ENCODE measurements around the gene RCAN1. TPM values are rescaled to one million over a fixed set of nuclear protein-coding genes. Genes with fewer than 3 reads are reported as not detected.

Gene RCAN1
- total RNA-seq, 1 donor from 2014 or later = 197 TPM

GRCh38 chr21:34590520-34590919, 24.4 kb downstream of the RCAN1 start:
- no peak for DNase-seq (ENCODE audit: low read depth)
- Histone ChIP-seq H3K79me2 (ENCODE audit: insufficient read depth, low read length) (peaks cover 4% of the 10 kb centered on the region), H3K4me1 (ENCODE audit: insufficient read depth, low read length) (no peaks in the 10 kb centered on the region), H3K9ac (ENCODE audit: low read length) (no peak overlapping the region), H3K27me3 (ENCODE audit: insufficient read depth, low read length) (no peaks in the 10 kb centered on the region), H3K4me3 (ENCODE audit: insufficient read depth, low read depth, low read length) (no peak overlapping the region), H3K36me3 (ENCODE audit: insufficient read depth, low read length) (no peaks in the 10 kb centered on the region), H3K4me2 (ENCODE audit: low read length) (no peak overlapping the region), H4K20me1 (ENCODE audit: insufficient read depth, low read length) (peaks cover 5% of the 10 kb centered on the region), H3K9me3 (ENCODE audit: insufficient read depth, low read depth, low read length) (no peaks in the 10 kb centered on the region), H2AFZ (ENCODE audit: low read depth, low read length) (no peak overlapping the region), H3K27ac (ENCODE audit: low read depth, low read length) (no peak overlapping the region)
- peaks cover 5% of the 10 kb centered on the region for H3K36me3 Mint-ChIP-seq (ENCODE audit: low read depth, unreplicated experiment)
- no peak for FAIRE-seq
- H3K9me3 Mint-ChIP-seq (ENCODE audit: unreplicated experiment) = peaks cover 2% of the 10 kb centered on the region
- no peaks in the 10 kb centered on the region for H3K27me3 Mint-ChIP-seq (ENCODE audit: low read depth, unreplicated experiment)
- no peak for TF ChIP-seq EZH2 (IDR thresholded peaks at IDR 0.05; ENCODE audit: insufficient read depth, low read length)
- TF ChIP-seq CTCF (IDR thresholded peaks at IDR 0.05; ENCODE audit: insufficient read depth, low read depth, low read length) = no peak
- no peak overlapping the region for H3K27ac Mint-ChIP-seq (ENCODE audit: unreplicated experiment)
- H3K4me1 Mint-ChIP-seq (ENCODE audit: low read depth, unreplicated experiment) = no peaks in the 10 kb centered on the region
- H3K4me3 Mint-ChIP-seq (ENCODE audit: unreplicated experiment) = no peak overlapping the region

- no peak overlapping the region for H3K4me3 ChIP-seq (ENCODE audit: insufficient read depth, low read depth, low read length)
- Mint-ChIP-seq H3K4me1 (ENCODE audit: low read depth, unreplicated experiment) (no peaks in the 10 kb centered on the region), H3K27me3 (ENCODE audit: low read depth, unreplicated experiment) (no peaks in the 10 kb centered on the region), H3K9me3 (ENCODE audit: unreplicated experiment) (peaks cover 2% of the 10 kb centered on the region), H3K36me3 (ENCODE audit: low read depth, unreplicated experiment) (peaks cover 5% of the 10 kb centered on the region), H3K4me3 (ENCODE audit: unreplicated experiment) (no peak overlapping the region), H3K27ac (ENCODE audit: unreplicated experiment) (no peak overlapping the region)
- H3K4me2 ChIP-seq (ENCODE audit: low read length) = no peak overlapping the region
- H3K9ac ChIP-seq (ENCODE audit: low read length) = no peak overlapping the region
- H3K36me3 ChIP-seq (ENCODE audit: insufficient read depth, low read length) = no peaks in the 10 kb centered on the region
- no peak for FAIRE-seq
- H3K9me3 ChIP-seq (ENCODE audit: insufficient read depth, low read depth, low read length) = no peaks in the 10 kb centered on the region
- TF ChIP-seq EZH2 (IDR thresholded peaks at IDR 0.05; ENCODE audit: insufficient read depth, low read length) (no peak), CTCF (IDR thresholded peaks at IDR 0.05; ENCODE audit: insufficient read depth, low read depth, low read length) (no peak)
- no peaks in the 10 kb centered on the region for H3K27me3 ChIP-seq (ENCODE audit: insufficient read depth, low read length)
- H4K20me1 ChIP-seq (ENCODE audit: insufficient read depth, low read length) = peaks cover 1% of the 10 kb centered on the region
- H2AFZ ChIP-seq (ENCODE audit: low read depth, low read length) = no peak overlapping the region
- H3K79me2 ChIP-seq (ENCODE audit: insufficient read depth, low read length) = peaks cover 4% of the 10 kb centered on the region
- no peaks in the 10 kb centered on the region for H3K4me1 ChIP-seq (ENCODE audit: insufficient read depth, low read length)
- H3K27ac ChIP-seq (ENCODE audit: low read depth, low read length) = no peak overlapping the region
- DNase-seq (ENCODE audit: low read depth) = no peak
These were observed 25.2 kb downstream of the RCAN1 start for GRCh38 chr21:34589511-34590282.

GRCh38 chr21:34583926-34584563, 30.9 kb downstream of the RCAN1 start:
- Mint-ChIP-seq H3K4me1 (ENCODE audit: low read depth, unreplicated experiment) (peaks cover 30% of the 10 kb centered on the region), H3K36me3 (ENCODE audit: low read depth, unreplicated experiment) (peaks cover 5% of the 10 kb centered on the region), H3K27ac (ENCODE audit: unreplicated experiment) (no peak overlapping the region), H3K27me3 (ENCODE audit: low read depth, unreplicated experiment) (no peaks in the 10 kb centered on the region), H3K4me3 (ENCODE audit: unreplicated experiment) (no peak overlapping the region), H3K9me3 (ENCODE audit: unreplicated experiment) (peaks cover 2% of the 10 kb centered on the region)
- Histone ChIP-seq H4K20me1 (ENCODE audit: insufficient read depth, low read length) (no peaks in the 10 kb centered on the region), H3K27me3 (ENCODE audit: insufficient read depth, low read length) (no peaks in the 10 kb centered on the region), H3K27ac (ENCODE audit: low read depth, low read length) (no peak overlapping the region), H2AFZ (ENCODE audit: low read depth, low read length) (no peak overlapping the region), H3K4me1 (ENCODE audit: insufficient read depth, low read length) (peaks cover 7% of the 10 kb centered on the region), H3K4me3 (ENCODE audit: insufficient read depth, low read depth, low read length) (no peak overlapping the region), H3K9me3 (ENCODE audit: insufficient read depth, low read depth, low read length) (no peaks in the 10 kb centered on the region), H3K9ac (ENCODE audit: low read length) (no peak overlapping the region), H3K36me3 (ENCODE audit: insufficient read depth, low read length) (no peaks in the 10 kb centered on the region), H3K4me2 (ENCODE audit: low read length) (no peak overlapping the region), H3K79me2 (ENCODE audit: insufficient read depth, low read length) (no peaks in the 10 kb centered on the region)
- no peak for FAIRE-seq
- TF ChIP-seq CTCF (IDR thresholded peaks at IDR 0.05; ENCODE audit: insufficient read depth, low read depth, low read length) (no peak), EZH2 (IDR thresholded peaks at IDR 0.05; ENCODE audit: insufficient read depth, low read length) (no peak)
- no peak for DNase-seq (ENCODE audit: low read depth)
